ENCODE data around the gene TNIK.

GRCh38 chr3:171410186-171410585, 50.0 kb downstream of the TNIK start:
- no peak for TF ChIP-seq PHB2 (IDR thresholded peaks at IDR 0.05; ENCODE audit: partially characterized antibody)
- no peak for TF ChIP-seq CBX2 (IDR thresholded peaks at IDR 0.05; ENCODE audit: low read depth, low read length)
- TF ChIP-seq CBX2 (CRISPR knock-in tag; IDR thresholded peaks at IDR 0.05; ENCODE audit: low read depth): no peak
- TF ChIP-seq PCBP1 (IDR thresholded peaks at IDR 0.05; ENCODE audit: borderline replicate concordance, low read depth, low read length): no peak
- no peak for TF ChIP-seq KLF16 (CRISPR knock-in tag; IDR thresholded peaks at IDR 0.05)
- TF ChIP-seq ZSCAN5A (CRISPR knock-in tag; IDR thresholded peaks at IDR 0.05; ENCODE audit: borderline replicate concordance): no peak
- no peak for TF ChIP-seq RAD21 (CRISPR knock-in tag; IDR thresholded peaks at IDR 0.05)
- no peak for TF ChIP-seq USF2 (IDR thresholded peaks at IDR 0.05; ENCODE audit: low read depth, low read length)
- TF ChIP-seq USF2 (CRISPR knock-in tag; IDR thresholded peaks at IDR 0.05; ENCODE audit: borderline replicate concordance): no peak
- TF ChIP-seq GMEB1 (CRISPR knock-in tag; IDR thresholded peaks at IDR 0.05; ENCODE audit: borderline replicate concordance): no peak
- no peak for TF ChIP-seq POLR2A (IDR thresholded peaks at IDR 0.05; ENCODE audit: insufficient read depth in 1 of 2, low read depth in 2 of 2, low read length in 2 of 2)
- TF ChIP-seq JARID2 (CRISPR knock-in tag; IDR thresholded peaks at IDR 0.05; ENCODE audit: insufficient replicate concordance): no peak
- TF ChIP-seq IRF2 (CRISPR knock-in tag; IDR thresholded peaks at IDR 0.05): no peak

Measured in HepG2 (cell line).